Pancreas (tissue), 10 donors: ENCODE results near the gene STRIP1. TPM values are rescaled to one million over a fixed set of nuclear protein-coding genes. Genes with fewer than 3 reads are reported as not detected.
A peak's percentile ranks its signal among the peaks of the same experiment; 100 is the strongest.

Source experiments
- ATAC-seq, 4 donors: fragments of 200-7000 bp; cut with Tn5 transposase; one replicate each; pipeline versions ENCODE4 v1.8.0 to v1.9.1; 2020; ENCODE audit warnings: mild to moderate bottlenecking in 4 of 4, moderate library complexity in 4 of 4
- DNase-seq, 6 donors: peaks; one replicate each; pipeline ENCODE4 v3.0.0-alpha.2; 2020
- FAIRE-seq: peaks from 2 replicates; lab custom pipeline; 2012; peaks lifted over from hg19 to GRCh38; lab: Jason Lieb, UNC
- H3K27ac ChIP-seq, 4 donors: fragments of 200-600 bp; sonication (generic); 1 replicate in 3 of 4; 2 replicates in 1 of 4; pipeline versions ENCODE4 v1.5.0 to v1.8.0; 2020
- H3K27me3 ChIP-seq, 4 donors: fragments of 200-600 bp; one replicate each; pipeline ENCODE4 v1.8.0; 2021
- H3K36me3 ChIP-seq, 3 donors: fragments of 200-600 bp; sonication (generic) in 1 of 3; one replicate each; pipeline versions ENCODE4 v1.5.0 to v1.8.0; 2020 to 2021
- H3K4me1 ChIP-seq, 3 donors: fragments of 200-600 bp; one replicate each; pipeline ENCODE4 v1.8.0; 2021
- H3K4me3 ChIP-seq, 4 donors: fragments of 200-600 bp; sonication (generic) in 2 of 4; one replicate each; pipeline versions ENCODE4 v1.5.0 to v1.8.0; 2020 to 2021
- H3K9me3 ChIP-seq, 4 donors: fragments of 200-600 bp; one replicate each; pipeline ENCODE4 v1.8.0; 2021
- WGBS, 2 donors: extraction: QIAGEN DNeasy Blood & Tissue Kit; methylation state at CpG; one replicate each; pipeline ENCODE4 v1.1.7; 2013; 5-methylcytosine and 5-hydroxymethylcytosine counted together
- intact Hi-C, 3 donors: fragments of 100-400 bp; cut with DNase I; formaldehyde crosslinking; loops; one replicate each; pipeline versions ENCODE4 v1.11.1 to v1.14.2; 2022
- polyA plus RNA-seq, 2 donors: library from polyadenylated mRNA; stranded (reverse); fragments of 200-250 nt; gene quantifications; one replicate each; pipeline ENCODE4 v1.2.3, GENCODE V29; 2013
- total RNA-seq, 6 donors: library from RNA; stranded (reverse); fragmentation: NEBNext Ultra II Directional in 4 of 6; extraction: Animal tissue kit (Norgen Biotek cat#: 25700) in 4 of 6; gene quantifications; one replicate each; pipeline versions ENCODE4 v1.2.1 to v1.2.4, GENCODE V29; 2021 to 2023
- TF ChIP-seq, protein P1 (sequence below), 4 donors: fragments of 200-600 bp; sonication (generic) in 3 of 4; IDR thresholded peaks; one replicate each; pipeline versions ENCODE4 v1.5.0 to v1.8.0; 2021; ENCODE audit warnings: antibody characterized with exemption in 4 of 4
- donor health status: healthy with polysubstance abuse.
- donor health status: DM: no; HTN: no; CAD: no; lungs with moderate emphysema.
- donor health status: DM: no; HTN: no; CAD: no.
- donor health status: control.
- donor health status: control.
- donor health status: Bipolar disorder and iron deficiency.
- donor health status: DM: yes; HTN: yes; CAD: no.
- donor health status: DM: no; HTN: no; CAD: no.
- donor health status: DM: no; HTN: no; CAD: no.
- donor health status: DM: yes; HTN: yes; CAD: no.

STRIP1 gene
- total and polyA plus RNA-seq, 8 donors = 10.7 to 24.9 (median 14.5) TPM

DNA sequence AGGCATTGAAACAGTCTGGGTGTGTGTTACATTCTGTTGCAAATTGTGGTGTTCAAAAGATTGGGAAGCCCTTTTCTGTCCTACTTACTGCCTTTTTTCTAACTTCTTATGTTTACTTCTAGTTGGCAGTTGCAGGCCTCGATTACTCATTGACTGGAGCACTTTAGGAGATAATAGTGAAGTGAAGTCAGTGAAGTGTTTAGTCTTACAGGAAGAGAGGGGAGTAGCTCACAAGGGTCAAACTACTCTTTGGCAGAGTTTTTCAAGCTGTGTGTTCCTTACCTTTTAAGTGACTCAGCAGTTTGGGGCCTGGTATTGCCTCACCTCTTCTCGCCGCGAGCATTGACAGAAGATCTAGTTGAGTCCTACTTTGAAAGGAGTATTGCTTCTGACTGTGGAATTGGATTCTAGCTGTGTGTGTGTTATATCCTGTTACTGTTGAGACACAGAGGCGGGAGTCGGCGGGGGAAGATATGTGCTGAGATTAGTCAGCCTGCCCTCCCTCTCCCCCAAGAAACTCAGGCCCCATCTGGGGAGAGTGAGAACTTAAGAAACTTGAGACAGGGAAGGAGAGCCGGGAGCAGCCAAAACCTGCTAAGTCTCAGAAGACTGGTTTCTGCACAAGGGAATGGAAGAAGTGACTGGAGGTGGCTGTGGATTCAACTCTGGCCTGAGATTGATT lies 30.5 kb upstream of the STRIP1 start:
- intact Hi-C loops = no loop called here
- DNase-seq (peak in 5 of 6 donors; percentile 50 to 69 (median 67)), FAIRE-seq (peak; percentile 80), ATAC-seq (peak; percentile 91 to 95 (median 92))
- WGBS, 2 donors = 7 to 8% methylated on average over 8 of the region's 8 CpGs
- Histone ChIP-seq H3K4me3 (peak overlapping the region in 1 of 4 donors; percentile 7), H3K36me3 (peaks cover 0 to 2% (median 0%) of the 10 kb centered on the region in 3 donors), H3K27me3 (no peaks in the 10 kb centered on the region), H3K27ac (peak overlapping the region in 3 of 4 donors; percentile 9 to 68 (median 62)), H3K4me1 (peaks cover 29 to 48% (median 30%) of the 10 kb centered on the region in 3 donors), H3K9me3 (no peaks in the 10 kb centered on the region)
- TF ChIP-seq, protein P1, sequence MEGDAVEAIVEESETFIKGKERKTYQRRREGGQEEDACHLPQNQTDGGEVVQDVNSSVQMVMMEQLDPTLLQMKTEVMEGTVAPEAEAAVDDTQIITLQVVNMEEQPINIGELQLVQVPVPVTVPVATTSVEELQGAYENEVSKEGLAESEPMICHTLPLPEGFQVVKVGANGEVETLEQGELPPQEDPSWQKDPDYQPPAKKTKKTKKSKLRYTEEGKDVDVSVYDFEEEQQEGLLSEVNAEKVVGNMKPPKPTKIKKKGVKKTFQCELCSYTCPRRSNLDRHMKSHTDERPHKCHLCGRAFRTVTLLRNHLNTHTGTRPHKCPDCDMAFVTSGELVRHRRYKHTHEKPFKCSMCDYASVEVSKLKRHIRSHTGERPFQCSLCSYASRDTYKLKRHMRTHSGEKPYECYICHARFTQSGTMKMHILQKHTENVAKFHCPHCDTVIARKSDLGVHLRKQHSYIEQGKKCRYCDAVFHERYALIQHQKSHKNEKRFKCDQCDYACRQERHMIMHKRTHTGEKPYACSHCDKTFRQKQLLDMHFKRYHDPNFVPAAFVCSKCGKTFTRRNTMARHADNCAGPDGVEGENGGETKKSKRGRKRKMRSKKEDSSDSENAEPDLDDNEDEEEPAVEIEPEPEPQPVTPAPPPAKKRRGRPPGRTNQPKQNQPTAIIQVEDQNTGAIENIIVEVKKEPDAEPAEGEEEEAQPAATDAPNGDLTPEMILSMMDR (IDR thresholded peaks at IDR 0.05) = no peak

DNA sequence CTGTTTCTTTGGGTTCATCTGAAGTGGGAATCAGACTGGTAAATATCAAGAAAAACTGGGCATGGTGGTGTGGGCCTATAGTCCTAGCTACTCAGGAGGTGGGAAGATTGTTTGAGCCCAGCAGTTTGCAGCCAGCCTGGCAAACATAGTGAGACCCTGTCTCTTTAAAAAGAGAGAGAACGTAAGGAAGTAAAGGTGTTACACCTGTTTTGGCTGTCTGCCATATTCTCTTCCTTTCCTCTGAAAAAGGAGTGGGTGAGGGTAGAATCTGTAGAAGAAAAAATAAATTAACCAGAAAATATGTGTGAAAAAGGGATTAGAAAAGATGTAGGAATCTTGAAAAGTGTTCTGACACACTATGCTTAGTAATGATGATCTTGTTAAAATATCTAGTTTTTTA lies 29.8 kb upstream of the STRIP1 start:
- DNase-seq (no peak), FAIRE-seq (no peak), ATAC-seq (peak in 3 of 4 donors; percentile 41 to 50 (median 49))
- Histone ChIP-seq H3K36me3 (peaks cover 0 to 9% (median 0%) of the 10 kb centered on the region in 3 donors), H3K4me1 (peaks cover 29 to 49% (median 30%) of the 10 kb centered on the region in 3 donors), H3K9me3 (no peaks in the 10 kb centered on the region), H3K27me3 (no peaks in the 10 kb centered on the region), H3K4me3 (peak overlapping the region in 1 of 4 donors; percentile 7), H3K27ac (peak overlapping the region in 2 of 4 donors; percentile 62 to 68)
- WGBS, 2 donors = 6 to 11% methylated on average over 1 of the region's 1 CpG
- TF ChIP-seq, protein P1 (IDR thresholded peaks at IDR 0.05) = no peak
- intact Hi-C loops = no loop called here

GRCh38 chr1:110005971-110006370 lies 28.5 kb upstream of the STRIP1 start:
- Histone ChIP-seq H3K4me3 (no peak overlapping the region), H3K36me3 (peaks cover 0 to 14% (median 0%) of the 10 kb centered on the region in 3 donors), H3K27me3 (no peaks in the 10 kb centered on the region), H3K4me1 (peaks cover 29 to 49% (median 30%) of the 10 kb centered on the region in 3 donors), H3K9me3 (no peaks in the 10 kb centered on the region), H3K27ac (no peak overlapping the region)
- ATAC-seq = no peak
- FAIRE-seq = no peak
- DNase-seq = no peak
- intact Hi-C loops = no loop called here
- TF ChIP-seq, protein P1 (IDR thresholded peaks at IDR 0.05) = no peak

DNA sequence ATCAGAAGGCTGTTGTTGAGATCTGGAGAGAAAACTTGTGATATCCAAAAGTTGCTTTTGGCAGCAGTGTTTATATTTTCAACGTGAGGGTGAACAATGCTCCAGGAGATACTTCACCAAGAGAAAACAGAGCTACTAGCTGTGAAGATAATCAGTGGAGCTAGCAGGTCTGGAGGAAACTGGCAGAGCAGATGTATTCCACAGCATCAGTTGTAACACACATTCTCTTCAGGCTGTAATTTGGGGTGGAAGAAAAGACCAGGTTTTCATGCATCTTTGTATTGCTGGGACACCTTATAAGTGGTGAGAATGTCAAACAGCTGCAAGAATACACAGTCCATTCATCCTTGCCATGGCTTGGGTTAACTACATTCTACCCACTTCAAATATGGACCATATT lies 27.9 kb upstream of the STRIP1 start:
- 15 to 16% methylated on average over 1 of the region's 1 CpG for WGBS, 2 donors
- intact Hi-C loops = no loop called here
- TF ChIP-seq, protein P1 (IDR thresholded peaks at IDR 0.05) = no peak
- H3K9me3 ChIP-seq = no peaks in the 10 kb centered on the region
- ATAC-seq (no peak), FAIRE-seq (no peak), DNase-seq (no peak)
- H3K27me3 ChIP-seq = no peaks in the 10 kb centered on the region
- H3K36me3 ChIP-seq = peaks cover 0 to 17% (median 5%) of the 10 kb centered on the region in 3 donors
- H3K4me1 ChIP-seq = peaks cover 29 to 49% (median 30%) of the 10 kb centered on the region in 3 donors
- H3K27ac ChIP-seq = no peak overlapping the region
- H3K4me3 ChIP-seq = no peak overlapping the region
